OCI-LY1 (cell line): ENCODE data around the gene ADAMTSL1.

Experiments
- H2AFZ ChIP-seq: fragments of 200-600 bp; sonication (generic), shearing (Covaris generic); 2 replicates; pipeline ENCODE4 v1.6.0; 2014; ENCODE audit warnings: antibody characterized with exemption, mild to moderate bottlenecking, low read length
- H3F3A ChIP-seq: fragments of 200-600 bp; sonication (generic), shearing (Covaris generic); 2 replicates; pipeline ENCODE4 v1.6.0; 2014; ENCODE audit warnings: mild to moderate bottlenecking, antibody characterized with exemption, low read length, moderate library complexity; ENCODE audit not compliant: insufficient read depth
- H3K27ac ChIP-seq: fragments of 200-600 bp; sonication (generic); 2 replicates; pipeline ENCODE4 v1.5.1; 2014; ENCODE audit warnings: low read length, mixed run types, mild to moderate bottlenecking, low read depth; ENCODE audit not compliant: poor library complexity, severe bottlenecking
- H3K27me3 ChIP-seq: fragments of 200-600 bp; sonication (generic); 2 replicates; pipeline ENCODE4 v1.6.0; 2014; ENCODE audit warnings: antibody characterized with exemption, mild to moderate bottlenecking, low read length, moderate library complexity; ENCODE audit not compliant: insufficient read depth
- H3K36me3 ChIP-seq: fragments of 200-600 bp; sonication (generic); 2 replicates; pipeline ENCODE4 v1.6.1; 2014; ENCODE audit warnings: mild to moderate bottlenecking, antibody characterized with exemption, low read length, moderate library complexity, mixed read lengths; ENCODE audit not compliant: insufficient read depth
- H3K4me1 ChIP-seq: fragments of 200-600 bp; sonication (generic); 2 replicates; pipeline ENCODE4 v1.5.1; 2014; ENCODE audit warnings: mild to moderate bottlenecking, low read length, moderate library complexity; ENCODE audit not compliant: insufficient read depth, severe bottlenecking
- H3K4me2 ChIP-seq: fragments of 200-600 bp; sonication (generic), shearing (Covaris generic); 2 replicates; pipeline ENCODE4 v1.6.1; 2014; ENCODE audit warnings: low read length
- H3K4me3 ChIP-seq: fragments of 200-600 bp; sonication (generic); 2 replicates; pipeline ENCODE4 v1.5.1; 2014; ENCODE audit warnings: low read length, low read depth, mild to moderate bottlenecking, mixed read lengths; ENCODE audit not compliant: poor library complexity, severe bottlenecking
- H3K79me2 ChIP-seq: fragments of 200-600 bp; shearing (Covaris generic); 2 replicates; pipeline ENCODE4 v1.6.1; 2016; ENCODE audit warnings: mixed run types, low read length, mixed read lengths; ENCODE audit not compliant: insufficient read depth
- H3K9ac ChIP-seq: fragments of 200-600 bp; sonication (generic), shearing (Covaris generic); 2 replicates; pipeline ENCODE4 v1.6.1; 2014; ENCODE audit warnings: mild to moderate bottlenecking, low read length, mixed read lengths
- H3K9me2 ChIP-seq: fragments of 200-600 bp; sonication (generic), shearing (Covaris generic); 2 replicates; pipeline ENCODE4 v1.6.1; 2014; ENCODE audit warnings: low read depth, mild to moderate bottlenecking, low read length, mixed read lengths
- H3K9me3 ChIP-seq: fragments of 200-600 bp; shearing (Covaris generic); 2 replicates; pipeline ENCODE4 v1.6.1; 2014; ENCODE audit warnings: low read length, mixed read lengths
- H4K20me1 ChIP-seq: fragments of 200-600 bp; sonication (generic), shearing (Covaris generic); 2 replicates; pipeline ENCODE4 v1.6.0; 2016; ENCODE audit warnings: mild to moderate bottlenecking, low read length; ENCODE audit not compliant: insufficient read depth
- CTCF ChIP-seq: fragments of 200-600 bp; sonication (generic), shearing (Covaris generic); IDR thresholded peaks from 2 replicates; pipeline ENCODE4 v1.5.1; 2017; ENCODE audit warnings: mild to moderate bottlenecking, antibody characterized with exemption, low read length, moderate library complexity, mixed read lengths
- EZH2 ChIP-seq: fragments of 200-600 bp; sonication (generic), shearing (Covaris generic); IDR thresholded peaks from 2 replicates; pipeline ENCODE4 v1.8.0; 2017; ENCODE audit warnings: borderline replicate concordance, mixed run types, mild to moderate bottlenecking, antibody characterized with exemption, low read length, moderate library complexity, mixed read lengths

Gene ADAMTSL1

GRCh38 chr9:18811171-18811570, 337.2 kb downstream of the ADAMTSL1 start:
- Histone ChIP-seq H3F3A (no peaks in the 10 kb centered on the region), H3K4me1 (no peaks in the 10 kb centered on the region), H3K4me2 (no peak overlapping the region), H2AFZ (no peak overlapping the region), H3K9me2 (no peaks in the 10 kb centered on the region), H3K9ac (no peak overlapping the region), H3K27ac (no peak overlapping the region), H4K20me1 (no peaks in the 10 kb centered on the region), H3K4me3 (no peak overlapping the region), H3K9me3 (no peaks in the 10 kb centered on the region), H3K79me2 (no peaks in the 10 kb centered on the region), H3K36me3 (no peaks in the 10 kb centered on the region), H3K27me3 (no peaks in the 10 kb centered on the region)
- TF ChIP-seq EZH2 (no peak), CTCF (no peak)

GRCh38 chr9:18819418-18819817, 345.5 kb downstream of the ADAMTSL1 start:
- Histone ChIP-seq H3K36me3 (no peaks in the 10 kb centered on the region), H3F3A (no peaks in the 10 kb centered on the region), H2AFZ (no peak overlapping the region), H3K9ac (no peak overlapping the region), H4K20me1 (no peaks in the 10 kb centered on the region), H3K27ac (no peak overlapping the region), H3K4me1 (no peaks in the 10 kb centered on the region), H3K9me3 (no peaks in the 10 kb centered on the region), H3K4me3 (no peak overlapping the region), H3K79me2 (no peaks in the 10 kb centered on the region), H3K4me2 (no peak overlapping the region), H3K9me2 (no peaks in the 10 kb centered on the region), H3K27me3 (no peaks in the 10 kb centered on the region)
- no peak for TF ChIP-seq CTCF
- no peak for TF ChIP-seq EZH2

- Histone ChIP-seq H3K9ac (no peak overlapping the region), H3K9me3 (no peaks in the 10 kb centered on the region), H3K4me3 (no peak overlapping the region), H2AFZ (no peak overlapping the region), H3K4me2 (no peak overlapping the region), H3K4me1 (no peaks in the 10 kb centered on the region), H4K20me1 (no peaks in the 10 kb centered on the region), H3K36me3 (no peaks in the 10 kb centered on the region), H3K27ac (no peak overlapping the region), H3F3A (no peaks in the 10 kb centered on the region), H3K79me2 (no peaks in the 10 kb centered on the region), H3K9me2 (no peaks in the 10 kb centered on the region), H3K27me3 (no peaks in the 10 kb centered on the region)
- TF ChIP-seq EZH2 (no peak), CTCF (no peak)
Observed at GRCh38 chr9:18820566-18821095, 346.7 kb downstream of the ADAMTSL1 start.
